NCI-H1417 (cell line): ENCODE measurements around the gene EPS8L2.
"Not testable (repeated sequence)": the region's sequence is repeated elsewhere in the genome, so short reads cannot be mapped to it uniquely, and the experiment has no call there.

Source experiments
- DNase-seq, 3 experiments: peaks; one replicate each; lab custom pipeline; 2025; lab: John Stamatoyannopoulos, UW

EPS8L2 gene

GRCh38 chr11:725624-726202 is 19.7 kb downstream of the EPS8L2 start:
- peak in 2 of 3 experiments; percentile 60 to 68 for DNase-seq

- DNase-seq, result peak; percentile 83 to 85 (median 85)
Measured at GRCh38 chr11:726278-727220, 20.5 kb downstream of the EPS8L2 start.

- DNase-seq, result no peak
Measured at GRCh38 chr11:727281-727701, 21.3 kb downstream of the EPS8L2 start.

- peak; percentile 74 to 76 (median 75) for DNase-seq
Measured at GRCh38 chr11:727859-728748, 22.1 kb downstream of the EPS8L2 start.

GRCh38 chr11:728901-729491 is 23.0 kb downstream of the EPS8L2 start:
- DNase-seq, result no peak

- no peak for DNase-seq
Measured at GRCh38 chr11:729492-730074, 23.6 kb downstream of the EPS8L2 start.

GRCh38 chr11:733072-733471 is 27.0 kb downstream of the EPS8L2 start:
- no peak for DNase-seq

GRCh38 chr11:734541-734940 is 28.5 kb downstream of the EPS8L2 start:
- DNase-seq, result not testable (repeated sequence)

GRCh38 chr11:737366-737765 is 31.3 kb downstream of the EPS8L2 start:
- DNase-seq, result no peak

GRCh38 chr11:737899-738298 is 31.9 kb downstream of the EPS8L2 start:
- DNase-seq, result not testable (repeated sequence)

GRCh38 chr11:742156-742546 is 36.1 kb downstream of the EPS8L2 start:
- no peak for DNase-seq

- no peak for DNase-seq
Measured at GRCh38 chr11:742571-743201, 36.7 kb downstream of the EPS8L2 start.

- no peak for DNase-seq
Measured at GRCh38 chr11:745428-745827, 39.4 kb downstream of the EPS8L2 start.

GRCh38 chr11:746289-747157 is 40.5 kb downstream of the EPS8L2 start:
- DNase-seq, result peak; percentile 42 to 88 (median 88)

- peak; percentile 92 to 96 (median 93) for DNase-seq
Measured at GRCh38 chr11:747158-748006, 41.4 kb downstream of the EPS8L2 start, which contains the start of gene TALDO1. Gene TALDO1, plus strand, starts transcription at chr11:747464. Its CDS starts 18 bp downstream, at chr11:747482.

GRCh38 chr11:748007-748359 is 42.0 kb downstream of the EPS8L2 start:
- DNase-seq, result peak in 1 of 3 experiments; percentile 35

- DNase-seq, result no peak
Measured at GRCh38 chr11:749731-750130, 43.7 kb downstream of the EPS8L2 start.

GRCh38 chr11:760236-760635 is 54.2 kb downstream of the EPS8L2 start:
- no peak for DNase-seq

- no peak for DNase-seq
Measured at GRCh38 chr11:761526-762108, 55.6 kb downstream of the EPS8L2 start.
